ENCODE measurements around the gene FBXL17. TPM values are rescaled to one million over a fixed set of nuclear protein-coding genes. Genes with fewer than 3 reads are reported as not detected.

The FBXL17 gene
- total RNA-seq, 4 donors from 2014 or later: 16.1 to 31.8 (median 18.8) TPM

DNA sequence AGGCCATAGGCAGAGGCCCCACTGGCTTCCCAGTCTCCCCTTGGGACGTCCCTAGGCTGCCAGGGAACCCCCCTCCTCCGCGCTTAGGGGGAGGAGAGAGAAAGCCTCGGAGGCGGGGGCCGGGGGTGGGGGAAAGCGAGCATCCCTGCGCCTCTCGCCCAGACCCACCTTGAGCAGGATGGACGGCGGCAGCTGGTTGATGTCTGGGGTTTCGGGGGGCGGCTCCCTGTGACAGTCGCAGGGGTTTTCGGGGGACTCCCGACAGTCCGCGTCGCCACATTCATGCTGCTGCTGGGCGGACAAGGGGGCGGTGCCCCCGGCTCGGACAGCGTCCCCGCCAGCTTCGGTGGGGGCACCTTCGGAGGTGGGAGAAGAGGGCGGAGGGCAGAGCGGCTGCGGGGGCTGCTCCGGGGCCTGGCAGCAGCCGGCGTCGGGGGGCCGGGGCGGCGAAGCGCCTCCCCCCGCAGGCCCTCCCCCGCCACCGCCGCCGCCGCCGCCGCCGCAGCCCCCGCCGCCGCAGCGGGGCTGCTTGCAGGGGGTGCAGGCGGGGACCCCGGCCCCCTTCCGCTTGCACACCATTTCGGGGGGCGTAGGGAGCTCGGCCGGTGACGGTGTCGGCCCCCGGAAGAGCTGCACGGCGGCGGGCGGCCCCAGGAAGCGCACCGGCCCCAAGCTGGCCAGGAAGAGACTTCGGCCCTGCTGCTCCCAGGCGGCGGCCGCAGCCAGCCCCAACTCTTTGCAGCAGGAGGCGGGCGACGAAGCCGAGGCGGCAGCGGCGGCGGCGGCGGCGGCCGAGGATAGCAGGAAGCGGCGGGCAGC, 1.2 kb downstream of the FBXL17 start:
- 0 to 1% methylated on average over 28 to 29 of the region's 85 CpGs for WGBS, 2 donors
- intact Hi-C loops (cut with DNase I; ENCODE audit: low total_unique reads): no loop called here
- peak overlapping the region; percentile 89 for H3K4me3 ChIP-seq (ENCODE audit: low read depth, poor library complexity, severe bottlenecking)
- TF ChIP-seq CTCF (IDR thresholded peaks at IDR 0.05) (no peak), POLR2A (IDR thresholded peaks at IDR 0.05) (no peak)
- DNase-seq (ENCODE audit: low spot score in 2 of 2): peak in 1 of 2 donors; percentile 87

DNA sequence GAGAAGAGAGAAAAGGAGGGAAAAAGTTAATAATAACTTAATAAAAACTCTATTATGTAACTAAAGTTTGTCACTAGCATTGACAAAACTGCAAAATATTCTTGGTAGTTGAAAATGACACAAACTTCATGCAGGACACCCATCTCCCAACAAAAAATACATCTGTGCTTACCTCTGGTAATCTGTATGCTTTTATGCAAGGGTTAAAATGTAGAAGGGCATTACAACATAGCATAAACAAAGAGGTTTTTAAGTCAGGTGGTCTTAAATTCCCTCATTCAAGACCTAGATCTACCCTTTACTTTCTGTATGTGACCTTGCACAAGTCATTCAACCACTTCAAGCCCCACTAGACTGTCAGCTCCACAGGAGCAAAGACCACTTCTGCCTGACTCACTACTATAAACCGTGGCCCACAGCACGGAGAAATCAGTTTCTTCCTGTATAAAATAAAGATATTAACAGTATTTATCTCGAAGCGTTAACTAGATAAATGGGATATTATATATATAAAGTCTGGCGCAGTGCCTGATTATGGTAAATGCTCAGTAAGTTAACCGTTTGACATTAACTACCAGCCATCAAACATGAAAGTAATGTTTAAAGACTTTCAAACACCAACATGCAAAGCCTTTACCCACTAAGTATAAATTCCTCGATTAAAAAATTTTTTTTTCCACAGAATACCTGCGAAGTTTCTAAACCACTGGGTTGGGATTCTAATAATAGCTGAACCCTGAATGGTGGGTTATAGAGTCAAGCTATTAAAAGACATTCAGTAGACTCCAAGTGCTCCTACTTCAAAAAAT, 2.0 kb downstream of the FBXL17 start:
- no peak for TF ChIP-seq CTCF (IDR thresholded peaks at IDR 0.05)
- TF ChIP-seq POLR2A (IDR thresholded peaks at IDR 0.05): no peak
- H3K4me3 ChIP-seq (ENCODE audit: low read depth, poor library complexity, severe bottlenecking): peak overlapping the region; percentile 89
- no peak for DNase-seq (ENCODE audit: low spot score in 2 of 2)
- 7 to 9% methylated on average over 8 of the region's 8 CpGs for WGBS, 2 donors
- intact Hi-C loops (cut with DNase I; ENCODE audit: low total_unique reads): no loop called here

DNA sequence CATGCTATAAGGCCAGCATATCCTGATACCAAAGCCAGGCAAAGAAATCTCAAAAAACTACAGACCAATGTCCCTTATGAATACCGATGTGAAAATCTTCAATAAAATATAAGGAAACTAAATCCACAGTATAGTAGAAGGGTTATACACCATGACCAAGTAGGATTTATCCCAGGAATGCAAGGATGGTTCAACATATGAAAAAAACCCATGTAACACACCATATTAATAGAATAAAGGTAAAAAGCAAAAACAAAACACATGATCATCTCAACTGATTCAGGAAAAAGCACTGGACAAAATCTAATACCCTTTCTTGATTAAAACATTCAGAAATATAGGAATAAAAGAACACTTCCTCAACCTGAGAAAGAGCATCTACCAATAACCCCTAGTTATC, 6.1 kb downstream of the FBXL17 start:
- TF ChIP-seq CTCF (IDR thresholded peaks at IDR 0.05) (no peak), POLR2A (IDR thresholded peaks at IDR 0.05) (no peak)
- no peak overlapping the region for H3K4me3 ChIP-seq (ENCODE audit: low read depth, poor library complexity, severe bottlenecking)
- intact Hi-C loops (cut with DNase I; ENCODE audit: low total_unique reads): no loop called here
- WGBS, 2 donors: 92 to 100% methylated on average over 1 of the region's 1 CpG
- no peak for DNase-seq (ENCODE audit: low spot score in 2 of 2)

DNA sequence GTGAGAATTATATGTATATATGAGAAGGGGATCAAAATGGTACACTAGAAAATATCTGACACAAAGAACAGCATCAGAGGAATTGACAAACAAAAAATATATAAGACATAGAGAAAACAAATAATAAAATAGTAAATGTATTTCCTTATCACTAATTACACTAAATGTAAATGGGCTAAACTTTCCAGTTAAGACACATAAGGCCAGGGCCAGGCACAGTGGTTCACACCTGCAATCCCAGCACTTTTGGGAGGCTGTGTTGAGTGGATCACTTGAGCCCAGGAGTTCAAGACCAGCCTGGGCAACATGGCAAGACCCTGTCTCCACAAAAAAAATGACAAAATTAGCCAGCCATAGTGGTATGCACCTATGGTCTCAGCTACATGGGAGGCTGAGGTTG, 8.5 kb downstream of the FBXL17 start:
- no peak for TF ChIP-seq POLR2A (IDR thresholded peaks at IDR 0.05)
- TF ChIP-seq CTCF (IDR thresholded peaks at IDR 0.05): no peak
- H3K4me3 ChIP-seq (ENCODE audit: low read depth, poor library complexity, severe bottlenecking): no peak overlapping the region
- no peak for DNase-seq (ENCODE audit: low spot score in 2 of 2)
- intact Hi-C loops (cut with DNase I; ENCODE audit: low total_unique reads): no loop called here

DNA sequence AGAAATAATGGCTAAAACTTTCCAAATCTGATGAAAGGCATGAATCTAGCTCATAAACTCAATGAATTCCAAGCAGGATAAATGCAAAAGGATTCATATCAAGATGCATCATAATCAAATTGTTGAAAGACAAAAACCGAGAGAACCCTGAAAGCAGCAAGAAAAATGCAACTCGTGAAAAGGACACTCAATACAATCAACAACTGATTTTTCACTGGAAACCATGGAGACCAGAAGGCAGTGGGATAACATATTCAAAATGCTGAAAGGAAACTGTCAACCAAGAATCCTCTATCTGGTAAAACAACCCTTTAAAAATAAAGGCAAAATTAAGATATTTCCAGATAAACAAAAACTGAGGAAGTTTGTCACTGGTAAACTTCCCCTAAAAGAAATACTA, 9.5 kb downstream of the FBXL17 start:
- WGBS, 2 donors: 98 to 100% methylated on average over 2 of the region's 2 CpGs
- H3K4me3 ChIP-seq (ENCODE audit: low read depth, poor library complexity, severe bottlenecking): no peak overlapping the region
- intact Hi-C loops (cut with DNase I; ENCODE audit: low total_unique reads): no loop called here

More for the DNA sequence above, 9.5 kb downstream of the FBXL17 start:
- DNase-seq (ENCODE audit: low spot score in 2 of 2): no peak
- TF ChIP-seq CTCF (IDR thresholded peaks at IDR 0.05) (no peak), POLR2A (IDR thresholded peaks at IDR 0.05) (no peak)
